ACC112 (cell line): ENCODE results near the gene TCF15.

ENCODE experiments used
- H2AFZ ChIP-seq: fragments of 200-600 bp; sonication (generic); one replicate; pipeline ENCODE4 v1.6.0; 2017; ENCODE audit warnings: antibody characterized with exemption, low read length; ENCODE audit not compliant: unreplicated experiment
- H3K27ac ChIP-seq: fragments of 200-600 bp; sonication (generic); 2 replicates; pipeline ENCODE4 v1.5.1; 2014; ENCODE audit warnings: low read depth, mild to moderate bottlenecking, antibody characterized with exemption, low read length, moderate library complexity
- H3K27me3 ChIP-seq: fragments of 200-600 bp; sonication (generic); 2 replicates; pipeline ENCODE4 v1.6.1; 2014; ENCODE audit warnings: mild to moderate bottlenecking, antibody characterized with exemption, low read length, moderate library complexity, mixed read lengths; ENCODE audit not compliant: insufficient read depth
- H3K36me3 ChIP-seq: fragments of 200-600 bp; sonication (generic); 2 replicates; pipeline ENCODE4 v1.6.1; 2016; ENCODE audit warnings: mild to moderate bottlenecking, antibody characterized with exemption, low read length, moderate library complexity, mixed read lengths; ENCODE audit not compliant: insufficient read depth
- H3K4me1 ChIP-seq: fragments of 200-600 bp; sonication (generic); one replicate; pipeline ENCODE4 v1.6.1; 2016; ENCODE audit warnings: low read length, mixed read lengths; ENCODE audit not compliant: insufficient read depth, unreplicated experiment, control insufficient read depth
- H3K4me3 ChIP-seq: fragments of 200-600 bp; sonication (generic); 2 replicates; pipeline ENCODE4 v1.5.1; 2014; ENCODE audit warnings: mild to moderate bottlenecking, low read depth, low read length
- H3K79me2 ChIP-seq: fragments of 200-600 bp; sonication (generic); one replicate; pipeline ENCODE4 v1.6.0; 2016; ENCODE audit warnings: low read length; ENCODE audit not compliant: control insufficient read depth, unreplicated experiment, insufficient read depth

TCF15 gene

DNA sequence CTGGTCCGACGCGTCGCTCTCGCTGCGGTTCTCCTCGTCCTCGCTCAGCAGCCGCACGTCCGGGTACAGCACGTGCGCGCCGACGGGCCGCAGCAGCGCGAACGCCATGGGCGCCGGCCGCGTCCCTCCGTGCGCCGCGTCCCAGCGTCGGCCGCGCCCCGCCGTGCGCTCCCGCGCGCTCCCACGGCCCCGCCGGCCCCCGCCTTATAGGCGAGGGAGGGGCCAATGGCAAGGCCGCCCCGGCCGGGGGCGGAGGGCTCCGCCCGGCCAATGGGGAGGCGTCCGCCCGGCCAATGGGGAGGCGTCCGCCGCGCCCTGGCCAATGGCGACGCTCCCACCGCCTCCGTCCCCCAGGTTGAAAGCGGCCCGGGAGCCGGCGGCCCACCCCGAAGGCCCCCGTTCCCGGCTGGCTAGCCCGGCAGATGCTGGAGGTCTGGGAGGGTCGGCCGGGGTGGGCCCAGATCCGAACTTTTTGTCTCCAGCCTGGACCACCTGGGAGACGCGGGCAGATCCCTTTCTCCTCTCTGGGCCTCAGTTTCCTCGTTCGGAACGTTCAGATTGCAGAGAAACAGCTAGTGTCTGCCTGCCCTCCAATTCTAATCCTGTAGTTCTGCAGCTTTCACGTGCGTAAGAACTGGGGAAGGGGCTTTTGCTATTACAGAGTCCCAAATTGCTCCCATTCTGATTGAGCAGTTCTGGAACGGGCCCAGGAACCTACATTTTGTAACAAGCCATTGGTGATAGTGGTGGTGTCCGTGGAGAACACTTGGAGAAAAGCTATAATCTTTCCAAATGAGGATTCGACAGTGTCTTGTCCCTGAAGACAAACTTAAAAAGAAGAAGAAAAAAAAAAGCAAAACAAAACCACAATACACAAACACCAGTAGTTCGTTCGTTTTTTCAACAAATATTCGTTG, at the start of gene TCF15:
Gene TCF15 (minus strand): TSS at position 180 of the 917 bp plus-strand sequence. CDS start 72 bp downstream, at position 108.
- Histone ChIP-seq H3K79me2 (no peaks in the 10 kb centered on the region), H3K4me3 (no peak within 1 kb of the TSS), H2AFZ (no peak within 1 kb of the TSS), H3K36me3 (no peaks in the 10 kb centered on the region), H3K27me3 (peaks cover 63% of the 10 kb centered on the region), H3K4me1 (no peaks in the 10 kb centered on the region), H3K27ac (no peak within 1 kb of the TSS)

- Histone ChIP-seq H3K4me1 (peaks cover 21% of the 10 kb centered on the region), H3K79me2 (no peaks in the 10 kb centered on the region), H3K27me3 (peaks cover 37% of the 10 kb centered on the region), H3K27ac (no peak overlapping the region), H3K4me3 (no peak overlapping the region), H3K36me3 (no peaks in the 10 kb centered on the region), H2AFZ (no peak overlapping the region)
Observed at GRCh38 chr20:658731-659291, 48.7 kb upstream of the TCF15 start.

DNA sequence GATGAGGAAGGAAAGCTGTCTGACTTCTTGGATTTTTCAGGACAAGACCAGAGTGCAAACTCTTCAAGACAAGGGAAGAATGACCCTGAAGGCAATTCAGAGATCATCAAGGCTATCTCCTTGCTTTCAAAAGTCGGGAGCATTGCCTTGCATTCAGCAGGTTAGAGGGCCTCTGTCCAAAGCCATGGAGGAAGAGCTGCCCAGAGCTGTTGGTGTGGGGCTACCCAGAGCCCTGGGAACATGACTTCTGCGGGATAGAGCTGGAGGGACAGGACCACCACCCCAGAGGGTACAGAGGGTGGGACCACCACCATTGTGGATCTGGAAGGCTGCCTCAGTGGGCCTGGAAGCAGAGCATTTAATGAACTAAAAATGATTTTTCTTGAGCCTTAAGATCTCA, 48.1 kb upstream of the TCF15 start:
- no peaks in the 10 kb centered on the region for H3K36me3 ChIP-seq
- no peak overlapping the region for H3K4me3 ChIP-seq
- peaks cover 33% of the 10 kb centered on the region for H3K27me3 ChIP-seq
- H3K27ac ChIP-seq = no peak overlapping the region
- no peak overlapping the region for H2AFZ ChIP-seq
- H3K4me1 ChIP-seq = peaks cover 24% of the 10 kb centered on the region
- no peaks in the 10 kb centered on the region for H3K79me2 ChIP-seq

DNA sequence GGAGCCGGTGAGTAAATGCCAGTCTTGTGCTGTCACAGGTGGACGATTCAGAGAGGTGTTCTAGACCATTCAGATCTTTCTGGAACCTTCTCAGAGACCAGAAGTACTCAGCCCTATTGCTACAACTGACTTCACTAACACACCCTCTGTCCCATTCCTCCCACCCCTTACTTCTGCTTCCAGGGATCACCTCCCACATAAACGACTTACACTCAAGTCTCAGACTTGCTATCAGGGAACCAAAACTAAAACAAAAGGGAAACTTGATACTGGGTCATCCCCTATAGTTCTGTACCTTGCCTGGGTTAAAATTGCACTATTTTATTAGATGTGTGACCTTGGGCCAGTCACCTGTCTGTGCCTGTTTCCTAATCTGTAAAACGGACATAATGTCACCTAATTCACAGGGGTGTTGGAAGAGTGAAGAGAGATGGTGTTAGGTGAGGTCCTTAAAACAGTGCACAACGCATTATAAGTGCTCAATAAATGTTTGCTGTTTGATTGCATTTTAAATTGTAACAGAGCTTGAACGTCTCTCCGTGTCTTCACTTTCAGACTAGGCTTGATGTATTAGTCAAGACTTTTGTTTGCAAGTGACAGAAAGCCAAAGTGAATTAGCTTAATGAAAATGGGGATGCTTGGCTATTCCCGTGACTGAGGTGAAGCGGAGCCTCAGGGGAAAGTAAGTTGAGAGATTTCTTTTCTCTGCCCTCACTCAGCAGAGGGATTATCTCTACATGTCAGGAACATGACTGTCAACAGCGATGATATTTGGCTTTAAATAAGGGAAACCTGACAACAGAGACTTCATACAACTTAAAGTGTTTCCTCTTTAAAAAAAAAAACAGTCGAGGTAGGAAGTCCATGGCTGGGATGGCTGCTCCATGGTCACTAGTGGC, 45.9 kb upstream of the TCF15 start:
- peaks cover 23% of the 10 kb centered on the region for H3K4me1 ChIP-seq
- H3K79me2 ChIP-seq = peaks cover 21% of the 10 kb centered on the region
- H3K36me3 ChIP-seq = 0 out of 2 replicates have a peak, but pooled peaks cover under 1% of the 10 kb centered on the region
- H3K27me3 ChIP-seq = peaks cover 11% of the 10 kb centered on the region; the same call in 1 of the 2 replicates
- no peak overlapping the region for H3K27ac ChIP-seq
- no peak overlapping the region for H3K4me3 ChIP-seq
- no peak overlapping the region for H2AFZ ChIP-seq

DNA sequence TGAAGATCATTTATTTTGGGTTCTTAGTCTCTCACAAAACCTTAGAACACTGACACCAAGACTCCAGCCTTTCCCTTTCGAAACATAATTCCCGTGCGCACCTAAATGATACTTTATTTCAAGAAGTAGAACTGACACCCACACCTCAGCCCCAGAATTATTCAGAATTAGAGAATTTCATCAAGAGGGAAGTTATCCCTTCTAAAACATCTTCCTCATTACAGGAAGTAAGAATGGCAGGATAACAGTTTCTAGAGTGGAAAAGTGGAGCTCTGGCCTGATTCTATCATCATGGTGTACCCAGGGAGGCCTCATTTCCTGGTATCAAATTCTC, 44.3 kb upstream of the TCF15 start:
- no peak overlapping the region for H2AFZ ChIP-seq

DNA sequence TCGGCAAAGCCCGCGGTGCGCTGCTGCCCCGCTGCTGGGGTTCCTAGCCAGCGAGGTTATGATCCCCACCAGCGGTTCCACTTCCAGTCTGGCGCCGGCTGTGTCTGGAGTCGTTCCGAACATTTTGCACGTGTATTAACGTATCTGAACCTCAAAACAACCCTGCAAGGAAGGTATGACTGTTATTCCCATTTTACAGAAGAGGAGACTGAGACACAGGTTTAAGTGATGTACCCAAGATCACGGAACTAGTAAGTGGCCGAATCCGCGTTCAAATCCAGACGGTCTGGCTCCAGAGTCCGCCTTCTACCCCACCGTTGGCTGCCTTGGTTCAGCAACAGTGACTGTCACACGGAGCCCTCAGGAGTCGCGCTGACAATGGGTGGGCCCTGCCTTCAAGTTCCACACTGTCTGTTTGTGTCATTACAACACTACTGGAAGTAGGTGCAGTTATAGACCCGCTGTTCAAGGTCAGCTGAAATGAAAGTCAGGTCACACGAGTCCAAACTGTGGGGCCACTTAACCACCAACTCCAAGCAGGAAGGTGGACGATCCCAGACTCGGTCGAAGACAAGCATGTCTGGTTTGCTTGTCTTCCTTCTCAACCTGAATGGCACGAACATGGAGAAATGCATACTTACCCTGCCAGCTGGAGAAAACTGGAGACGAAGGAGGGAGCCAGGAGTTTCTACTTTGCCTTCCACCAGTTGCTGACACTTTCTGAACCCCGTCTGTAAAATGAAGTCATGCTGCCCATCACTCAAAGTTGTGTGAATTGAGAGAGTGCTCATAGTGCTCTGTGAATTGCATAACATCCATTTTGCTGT, 43.7 kb upstream of the TCF15 start:
- Histone ChIP-seq H3K27me3 (peaks cover 8% of the 10 kb centered on the region; the same call in 1 of the 2 replicates), H2AFZ (peak overlapping the region; percentile 23), H3K4me3 (peak overlapping the region; percentile 95), H3K27ac (peak overlapping the region; percentile 9; the same call in 1 of the 2 replicates), H3K79me2 (peaks cover 32% of the 10 kb centered on the region), H3K4me1 (peaks cover 14% of the 10 kb centered on the region), H3K36me3 (peaks cover 8% of the 10 kb centered on the region; the same call in 1 of the 2 replicates)

More for the DNA sequence above, 44.3 kb upstream of the TCF15 start:
- Histone ChIP-seq H3K36me3 (peaks cover 4% of the 10 kb centered on the region; the same call in 1 of the 2 replicates), H3K27ac (no peak overlapping the region), H3K4me3 (no peak overlapping the region), H3K4me1 (peaks cover 17% of the 10 kb centered on the region), H3K79me2 (peaks cover 32% of the 10 kb centered on the region), H3K27me3 (peaks cover 10% of the 10 kb centered on the region; the same call in 1 of the 2 replicates)

DNA sequence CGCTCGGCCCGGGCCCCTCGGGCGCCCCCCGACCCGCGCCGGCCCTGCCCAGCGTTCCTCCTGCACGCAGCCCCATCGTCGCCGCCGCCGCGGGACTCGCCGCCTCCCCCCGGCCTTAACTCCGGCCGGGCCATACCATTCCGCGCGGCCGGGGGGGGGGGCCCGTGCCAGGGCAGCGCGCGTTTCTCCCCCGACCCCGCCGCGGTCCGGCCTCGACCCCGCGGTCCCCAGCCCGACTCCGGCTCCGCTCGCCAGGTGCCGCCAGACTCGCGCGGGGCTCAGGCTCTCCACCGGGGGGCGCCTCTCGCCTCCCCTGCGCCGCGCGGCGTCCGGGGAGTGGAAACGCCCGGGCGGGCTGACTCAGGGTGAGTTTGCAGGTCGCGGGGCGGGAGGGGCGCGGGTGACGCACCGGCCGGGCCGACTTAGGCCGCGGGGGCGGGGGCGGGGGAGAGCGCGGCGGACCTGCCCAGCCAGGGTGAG, 43.0 kb upstream of the TCF15 start, which contains the start of gene SRXN1:
Gene SRXN1 (minus strand): TSS at position 91 of the 480 bp plus-strand sequence. CDS start 15 bp downstream, at position 76.
- H3K4me3 ChIP-seq = peak within 1 kb of the TSS; percentile 95
- H3K36me3 ChIP-seq = peaks cover 14% of the 10 kb centered on the region
- peak within 1 kb of the TSS; percentile 86 for H3K27ac ChIP-seq
- peaks cover 10% of the 10 kb centered on the region for H3K4me1 ChIP-seq
- H3K79me2 ChIP-seq = peaks cover 32% of the 10 kb centered on the region
- peaks cover 6% of the 10 kb centered on the region; the same call in 1 of the 2 replicates for H3K27me3 ChIP-seq
- peak within 1 kb of the TSS; percentile 65 for H2AFZ ChIP-seq

GRCh38 chr20:652615-653109, 42.6 kb upstream of the TCF15 start:
- peak overlapping the region; percentile 86; the same call in 1 of the 2 replicates for H3K27ac ChIP-seq
- peak overlapping the region; percentile 65 for H2AFZ ChIP-seq

More at GRCh38 chr20:652615-653109, 42.6 kb upstream of the TCF15 start:
- Histone ChIP-seq H3K79me2 (peaks cover 32% of the 10 kb centered on the region), H3K36me3 (peaks cover 19% of the 10 kb centered on the region), H3K4me1 (peaks cover 10% of the 10 kb centered on the region), H3K4me3 (peak overlapping the region; percentile 95), H3K27me3 (peaks cover 3% of the 10 kb centered on the region; the same call in 1 of the 2 replicates)
